ENCODE data around the gene P2RX1.

P2RX1 gene

GRCh38 chr17:3887804-3888203, 28.5 kb downstream of the P2RX1 start:
- no peak for DNase-seq (ENCODE audit: low read depth)

DNA sequence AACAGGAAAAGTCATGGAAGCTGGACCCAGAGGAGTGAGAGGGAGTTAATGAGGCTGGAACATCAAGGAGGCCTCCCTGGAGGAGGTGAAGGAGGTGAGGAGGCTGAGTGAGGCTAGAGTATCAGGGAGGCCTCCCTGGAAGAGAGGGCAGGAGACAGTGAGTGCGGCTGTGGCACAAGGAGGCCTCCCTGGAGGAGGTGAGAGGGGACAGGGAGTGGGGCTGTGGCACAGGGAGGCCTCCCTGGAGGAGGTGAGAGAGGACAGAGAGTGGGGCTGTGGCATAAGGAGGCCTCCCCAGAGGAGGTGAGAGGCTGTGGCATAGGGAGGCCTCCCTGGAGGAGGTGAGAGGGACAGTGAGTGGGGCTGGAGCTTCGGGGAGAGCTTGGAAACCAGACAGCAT, 28.9 kb downstream of the P2RX1 start:
- no peak for DNase-seq (ENCODE audit: low read depth)

DNA sequence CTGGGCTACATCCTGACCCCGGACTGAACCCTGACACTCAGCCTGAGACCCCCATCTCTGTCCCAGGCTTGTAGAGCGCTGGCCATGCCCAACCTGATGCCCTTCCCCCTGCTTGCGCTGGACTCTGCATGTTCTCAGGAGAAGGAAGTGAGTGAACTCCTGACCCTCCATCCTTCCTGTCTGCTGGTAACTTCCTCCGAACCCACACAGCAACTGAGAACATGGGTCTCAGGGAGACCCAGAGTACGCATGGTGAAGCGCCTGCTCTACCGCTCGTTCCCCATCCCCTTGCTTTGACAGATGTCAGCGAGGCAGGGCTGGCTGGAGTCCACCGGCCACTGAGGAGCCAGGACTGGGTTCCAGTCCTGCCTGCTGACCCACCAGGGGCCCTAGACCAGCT, 29.5 kb downstream of the P2RX1 start:
- DNase-seq (ENCODE audit: low read depth): no peak

DNA sequence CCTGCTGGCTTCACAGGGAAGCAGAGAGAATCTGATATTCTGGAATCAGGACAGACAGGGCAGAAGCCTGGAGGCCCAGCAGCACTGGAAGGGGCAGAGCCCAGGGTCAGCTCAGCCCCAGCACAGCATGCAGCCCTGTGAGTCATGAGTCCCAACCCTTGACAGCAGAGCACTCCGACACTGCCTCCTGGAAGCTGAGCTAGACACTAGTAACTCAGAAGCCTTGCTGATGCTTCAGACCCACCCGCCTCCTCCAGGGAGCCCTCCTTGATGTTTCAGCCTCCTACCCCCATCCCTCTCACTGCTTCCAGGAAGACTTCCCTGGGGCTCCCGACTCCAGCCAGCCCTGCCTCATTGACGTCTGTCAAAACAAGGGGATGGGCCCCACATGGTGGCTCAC, 30.3 kb downstream of the P2RX1 start:
- DNase-seq (ENCODE audit: low read depth): no peak

DNA sequence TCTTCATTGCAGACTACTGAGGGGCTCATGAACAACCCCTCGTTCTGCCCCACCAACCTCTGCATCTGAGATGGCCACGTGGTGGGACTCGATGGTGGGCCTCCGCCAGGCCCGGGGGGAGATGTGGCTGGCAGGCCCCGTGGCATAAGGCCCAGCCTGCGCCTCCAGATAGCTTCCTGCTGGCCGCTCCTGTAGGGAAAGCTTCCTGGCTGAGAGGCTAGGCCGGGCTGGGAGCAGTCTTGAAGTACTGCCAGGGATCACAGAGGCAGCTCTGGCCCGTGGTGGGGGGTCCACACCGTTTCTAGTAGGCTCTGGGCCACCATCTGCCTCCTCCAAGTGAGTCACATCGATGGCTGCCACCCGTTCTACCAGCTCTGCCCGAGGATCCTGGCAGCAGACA, 31.0 kb downstream of the P2RX1 start:
- DNase-seq (ENCODE audit: low read depth): no peak

DNA sequence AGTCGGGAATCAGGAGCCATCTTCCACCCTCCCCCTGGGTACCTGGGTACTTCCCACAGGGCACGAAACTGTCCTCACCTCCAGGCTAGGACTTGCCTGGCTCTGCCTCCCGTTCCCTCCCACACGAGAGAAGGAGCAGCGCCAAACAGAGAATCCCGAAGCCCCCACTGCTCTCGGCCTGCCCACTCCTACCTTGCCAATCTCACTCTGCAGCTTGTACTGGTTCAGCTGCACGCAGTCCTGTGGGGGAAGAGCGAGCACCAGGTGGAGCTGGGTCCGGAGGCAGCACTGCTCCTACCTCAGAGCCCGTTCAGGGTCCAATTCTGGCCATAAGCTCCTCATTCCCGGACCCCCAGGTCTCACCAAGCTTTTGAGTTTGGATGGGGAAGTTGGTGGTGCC, 32.1 kb downstream of the P2RX1 start:
- DNase-seq (ENCODE audit: low read depth): no peak

- no peak for DNase-seq (ENCODE audit: low read depth)
Measured at GRCh38 chr17:3882276-3882675, 34.0 kb downstream of the P2RX1 start.

DNA sequence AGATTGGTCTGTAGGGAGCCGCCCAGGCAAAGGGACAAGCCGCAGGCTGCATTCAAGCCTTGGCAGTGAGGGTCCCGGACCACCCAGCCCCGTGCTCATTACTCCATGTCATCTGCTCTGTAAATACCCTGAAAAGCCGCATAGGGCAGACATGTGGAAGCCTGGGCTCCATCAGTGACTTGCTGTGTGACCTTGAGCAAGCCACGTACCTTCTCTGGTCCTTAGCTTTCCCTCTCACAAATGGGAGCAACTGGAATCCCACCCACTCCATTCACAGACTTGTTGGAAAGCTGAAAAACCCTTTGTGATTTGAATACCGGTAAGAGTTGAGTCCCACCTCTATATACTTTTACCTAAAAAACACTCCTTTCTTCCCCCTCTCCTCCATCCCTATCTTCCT, 35.3 kb downstream of the P2RX1 start:
- DNase-seq (ENCODE audit: low read depth): no peak

DNA sequence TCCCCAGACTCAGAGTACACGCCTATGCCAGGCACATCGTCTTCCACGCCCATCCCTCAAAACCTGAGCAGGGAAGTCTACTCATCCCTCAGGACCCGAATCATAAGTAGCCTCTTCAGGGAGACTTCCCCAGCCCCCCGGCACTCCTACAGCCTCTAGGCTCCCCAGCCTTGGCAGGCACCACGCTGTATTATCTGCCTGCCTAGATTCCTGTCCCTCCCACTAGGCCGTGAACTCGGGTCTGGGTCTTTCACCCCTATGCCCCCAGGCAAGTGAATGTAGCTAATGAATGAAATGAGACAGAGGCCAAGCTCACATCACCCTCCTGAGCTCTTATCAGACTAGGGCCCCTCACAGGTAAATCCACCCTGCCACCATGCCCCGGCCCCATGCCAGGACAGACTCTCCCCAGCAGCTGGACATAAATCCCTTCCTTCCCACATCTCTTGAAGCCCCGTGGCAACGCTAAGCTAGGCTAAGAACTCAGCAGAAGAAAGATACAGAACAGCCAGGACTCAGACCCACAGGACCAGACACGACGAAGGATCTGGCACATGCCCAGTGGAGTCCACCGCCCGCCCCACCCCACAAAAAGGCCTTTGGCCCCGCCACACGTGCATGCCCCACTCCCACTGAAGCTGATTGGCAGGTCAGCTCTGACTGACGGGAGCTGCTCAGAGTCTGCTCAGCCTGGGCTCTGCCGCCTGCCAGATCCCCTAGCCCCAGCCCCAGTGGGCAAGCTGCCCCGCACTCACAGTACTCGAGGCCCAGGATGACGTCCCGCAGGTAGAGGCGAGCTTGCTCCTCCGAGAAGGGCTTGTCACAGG, 36.5 kb downstream of the P2RX1 start:
- DNase-seq (ENCODE audit: low read depth): no peak

- no peak for DNase-seq (ENCODE audit: low read depth)
Measured at GRCh38 chr17:3879186-3879585, 37.1 kb downstream of the P2RX1 start.

GRCh38 chr17:3877220-3877619, 39.0 kb downstream of the P2RX1 start:
- DNase-seq (ENCODE audit: low read depth): no peak

DNA sequence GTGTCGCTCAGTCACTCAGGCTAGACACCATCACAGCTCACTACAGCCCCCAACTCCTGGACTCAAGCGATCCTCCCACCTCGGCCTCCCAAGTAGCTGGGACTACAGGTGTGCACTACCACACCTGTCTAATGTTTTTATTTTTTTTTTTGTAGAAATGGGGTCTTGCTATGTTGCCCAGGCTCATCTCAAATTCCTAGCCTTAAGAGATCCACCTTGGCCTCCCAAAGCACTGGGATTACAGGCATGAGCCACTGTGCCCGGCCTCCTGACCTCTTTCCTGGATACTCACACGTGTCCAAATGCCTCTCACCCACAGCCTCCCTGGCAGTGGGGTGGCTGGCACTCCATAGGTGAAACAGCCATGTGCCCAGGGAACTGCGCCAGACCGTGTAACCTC, 40.9 kb downstream of the P2RX1 start:
- no peak for DNase-seq (ENCODE audit: low read depth)

- no peak for DNase-seq (ENCODE audit: low read depth)
Measured at GRCh38 chr17:3873862-3874261, 42.4 kb downstream of the P2RX1 start.

DNA sequence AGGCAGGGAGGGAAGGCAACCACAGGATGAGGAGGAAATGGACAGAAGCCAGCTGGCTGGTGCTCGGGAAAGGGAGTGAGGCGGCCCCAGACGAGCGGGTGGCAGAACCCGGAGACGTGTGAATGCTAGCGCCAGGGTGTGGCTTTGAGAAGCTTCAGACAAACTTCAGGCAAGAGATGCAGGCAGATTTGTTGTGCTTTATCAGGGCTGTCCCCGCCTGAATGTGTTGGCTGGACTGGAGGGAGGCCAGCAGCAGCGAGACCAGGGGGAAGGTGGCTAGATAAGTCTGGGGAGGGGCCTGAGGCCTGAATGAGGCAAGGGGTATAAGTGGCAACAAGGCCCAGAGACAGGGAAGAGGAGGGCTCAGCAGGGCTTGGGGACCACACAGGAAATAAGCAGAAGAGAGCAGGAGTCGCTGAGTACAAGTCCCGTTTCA, 45.4 kb downstream of the P2RX1 start:
- no peak for DNase-seq (ENCODE audit: low read depth)

DNA sequence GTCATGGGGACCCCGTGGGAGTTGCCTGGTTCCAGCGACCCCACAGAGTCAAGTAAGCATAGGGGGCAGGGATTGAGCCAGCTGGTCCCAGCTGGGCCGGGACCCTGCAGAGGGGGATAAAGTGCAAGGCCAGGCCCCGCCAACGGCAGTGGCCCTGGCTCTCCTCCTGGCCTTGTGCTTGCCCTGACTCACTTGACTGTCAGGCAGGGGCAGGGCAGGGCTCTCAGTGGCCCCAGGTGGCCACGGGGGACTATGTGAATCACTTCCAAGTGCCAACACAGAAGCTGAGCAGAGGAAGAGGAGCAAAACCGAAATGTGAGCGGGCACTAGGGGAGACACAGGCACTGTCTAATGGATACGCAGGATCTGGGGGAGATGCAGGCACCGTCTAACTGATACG, 48.7 kb downstream of the P2RX1 start:
- DNase-seq (ENCODE audit: low read depth): no peak

- no peak for DNase-seq (ENCODE audit: low read depth)
Measured at GRCh38 chr17:3867106-3867505, 49.2 kb downstream of the P2RX1 start.

DNA sequence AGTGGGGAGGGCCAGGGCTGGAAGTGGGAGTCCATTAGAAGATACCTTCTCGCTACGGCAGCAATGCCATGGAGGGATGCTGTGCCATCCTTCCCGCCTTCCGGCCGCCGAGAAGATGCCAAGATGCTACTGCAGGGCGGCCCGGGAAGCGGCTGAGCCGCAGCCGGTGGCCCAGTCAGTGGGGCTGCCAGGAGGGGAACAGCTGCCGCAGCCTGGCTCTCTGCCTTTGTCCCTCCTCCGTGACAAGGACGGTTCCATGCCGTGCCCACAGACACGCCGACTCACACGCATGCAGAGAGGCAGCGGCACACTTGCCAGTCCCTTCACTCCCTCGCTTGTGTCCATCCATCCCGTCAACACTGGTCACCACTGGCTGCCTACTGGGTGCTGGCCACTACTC, 50.0 kb downstream of the P2RX1 start:
- DNase-seq (ENCODE audit: low read depth): no peak

- DNase-seq (ENCODE audit: low read depth): no peak
Measured at GRCh38 chr17:3865176-3865575, 51.1 kb downstream of the P2RX1 start.

DNA sequence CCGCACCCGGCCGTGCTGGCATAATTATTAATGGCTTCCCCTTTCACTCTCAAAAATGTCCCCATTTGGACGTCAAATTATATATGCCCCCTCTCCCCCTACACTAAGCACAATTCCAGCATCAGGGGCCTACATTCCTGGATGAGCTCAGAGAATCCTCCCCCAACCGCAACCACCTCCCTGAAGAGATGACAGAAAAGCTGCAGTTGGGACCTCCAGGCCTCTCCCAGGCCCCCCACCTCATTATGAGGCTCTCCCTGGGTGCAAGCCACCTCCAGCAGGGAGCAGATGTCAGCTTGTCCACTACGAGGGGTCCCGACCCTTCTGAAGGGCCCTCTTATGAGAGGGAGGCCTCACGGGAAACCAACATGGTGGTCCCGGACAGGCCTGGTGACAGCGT, 51.7 kb downstream of the P2RX1 start:
- DNase-seq (ENCODE audit: low read depth): no peak

DNA sequence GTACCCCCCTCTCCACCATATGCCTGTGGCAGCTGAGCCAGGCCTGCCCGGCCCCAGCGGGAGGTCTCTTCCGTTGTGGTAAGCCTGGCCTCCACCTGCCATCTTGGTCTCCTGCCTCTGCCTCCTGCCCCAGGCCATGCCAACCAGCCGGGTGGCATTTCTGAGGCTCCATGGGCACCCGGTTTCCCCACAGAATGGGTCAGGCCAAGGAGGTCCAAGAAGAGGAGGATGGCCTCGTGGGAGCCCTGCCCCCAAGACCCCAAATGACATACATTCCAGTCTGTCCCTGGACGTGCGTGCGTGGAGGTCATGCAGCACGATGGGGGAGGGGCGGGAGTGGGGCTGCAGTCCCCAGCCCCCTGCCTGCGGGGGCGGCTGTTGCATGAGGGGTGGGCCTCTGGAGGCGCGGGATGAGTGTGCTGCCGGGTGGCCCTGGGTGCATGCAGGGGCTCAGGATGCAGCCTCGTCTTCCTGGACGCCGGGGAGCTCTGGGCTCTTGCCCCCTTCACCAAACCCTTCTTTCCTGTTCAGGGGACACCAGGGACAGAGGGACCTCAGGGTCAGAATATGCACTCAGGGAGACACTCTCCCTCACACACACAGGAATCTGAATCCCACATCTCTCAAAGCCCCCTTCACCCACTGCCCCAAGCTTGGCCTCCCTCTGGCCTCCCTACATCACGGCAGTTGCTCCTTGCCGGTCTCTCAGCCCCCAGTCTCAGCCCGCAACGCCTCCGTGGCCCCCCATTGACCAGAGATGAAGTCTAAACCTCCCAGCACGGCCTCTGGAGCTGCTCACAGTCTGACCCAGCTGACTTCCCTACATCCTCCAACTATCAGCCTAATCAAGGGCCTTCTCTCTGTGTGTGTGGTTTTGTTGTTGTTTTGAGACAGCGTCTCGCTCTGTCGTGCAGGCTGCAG, 54.2 kb downstream of the P2RX1 start:
- no peak for DNase-seq (ENCODE audit: low read depth)

DNA sequence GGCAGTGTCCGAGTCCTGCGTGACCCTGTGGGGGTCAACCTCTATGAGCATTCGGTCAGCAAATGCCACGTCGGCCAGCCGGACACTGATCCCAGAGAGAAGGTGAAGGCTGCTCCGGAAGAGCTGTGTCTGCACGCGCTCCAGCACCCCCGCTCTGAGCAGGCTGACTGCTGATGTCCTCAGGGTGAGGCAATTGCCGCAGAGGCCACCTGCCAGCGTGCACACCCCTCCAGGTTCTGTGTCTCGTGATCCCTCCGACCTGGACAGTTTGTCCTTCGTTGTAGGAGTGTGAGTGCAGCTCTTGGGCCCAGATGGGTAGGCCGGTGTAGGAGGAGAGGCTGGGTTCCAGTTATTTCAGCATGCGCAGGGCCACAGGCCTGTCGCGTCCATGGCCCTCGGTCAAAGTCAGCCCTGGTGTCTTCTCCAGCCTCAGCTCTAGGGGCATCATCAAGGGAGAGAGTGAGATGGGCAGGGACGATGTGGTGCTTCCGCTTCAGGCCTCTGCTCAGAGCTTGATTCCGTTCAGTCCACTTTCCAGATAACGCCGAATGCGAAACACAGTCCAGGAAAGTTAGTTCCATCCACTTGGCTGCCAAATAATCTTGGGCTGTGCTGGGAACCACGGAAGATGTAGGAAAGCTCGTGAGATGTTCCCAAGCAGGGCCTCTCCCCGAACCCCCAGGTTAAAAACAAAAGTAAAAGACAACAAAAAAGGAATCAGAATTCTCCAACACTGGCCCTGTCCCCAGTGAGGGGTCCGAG, 55.1 kb downstream of the P2RX1 start:
- DNase-seq (ENCODE audit: low read depth): no peak

- DNase-seq (ENCODE audit: low read depth): no peak
Measured at GRCh38 chr17:3859940-3860339, 56.3 kb downstream of the P2RX1 start.
